Measurements from ENCODE around the gene SAE1.

Gene SAE1

DNA sequence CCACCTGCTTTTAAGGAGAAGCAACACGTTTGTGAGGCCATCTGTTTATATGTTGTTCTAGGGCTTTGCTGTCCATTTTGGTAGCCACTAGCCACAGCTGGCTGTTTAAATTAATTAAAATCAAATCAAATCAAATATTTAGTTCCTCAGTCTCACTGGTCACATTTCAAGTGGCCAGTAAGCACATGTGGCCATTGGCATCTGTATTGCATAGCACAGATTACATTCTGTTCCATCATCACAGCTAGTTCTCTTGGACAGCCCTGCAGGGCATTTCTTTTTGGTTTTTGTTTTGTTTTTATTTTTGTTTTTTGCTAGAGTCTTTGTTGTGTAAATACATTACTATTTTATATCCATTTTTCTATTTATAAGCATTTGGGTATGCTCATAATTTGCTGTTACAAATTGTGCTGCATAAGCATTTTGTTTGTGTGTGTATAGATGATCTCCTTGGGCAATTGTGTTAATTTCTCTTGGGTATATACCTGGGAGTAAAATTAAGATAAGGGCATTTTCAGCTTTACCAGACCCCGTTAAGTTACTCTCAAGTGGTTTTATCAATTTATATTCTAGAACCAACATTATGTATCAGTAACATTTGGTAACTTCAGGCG lies 31.3 kb downstream of the SAE1 start:
- peaks cover 30% of the 10 kb centered on the region for H3K4me1 ChIP-seq (ENCODE audit: control insufficient read depth, insufficient read depth, low read length, poor library complexity, severe bottlenecking)
- WGBS, 2 experiments (ENCODE audit: insufficient coverage in 2 of 2) = 100% methylated on average over 1 of the region's 3 CpGs; no CpG with 5 or more reads in 1 of the 2 experiments
- H3K4me3 ChIP-seq (ENCODE audit: extremely low read depth, insufficient read depth, low read length, poor library complexity, severe bottlenecking) = no peak overlapping the region
- peaks cover 72% of the 10 kb centered on the region for H3K36me3 ChIP-seq (ENCODE audit: control insufficient read depth, insufficient read depth, low read length)
- H3K9me3 ChIP-seq (ENCODE audit: control insufficient read depth, low read length) = no peaks in the 10 kb centered on the region
- H3K27ac ChIP-seq (ENCODE audit: low read depth, low read length, severe bottlenecking) = no peak overlapping the region

DNA sequence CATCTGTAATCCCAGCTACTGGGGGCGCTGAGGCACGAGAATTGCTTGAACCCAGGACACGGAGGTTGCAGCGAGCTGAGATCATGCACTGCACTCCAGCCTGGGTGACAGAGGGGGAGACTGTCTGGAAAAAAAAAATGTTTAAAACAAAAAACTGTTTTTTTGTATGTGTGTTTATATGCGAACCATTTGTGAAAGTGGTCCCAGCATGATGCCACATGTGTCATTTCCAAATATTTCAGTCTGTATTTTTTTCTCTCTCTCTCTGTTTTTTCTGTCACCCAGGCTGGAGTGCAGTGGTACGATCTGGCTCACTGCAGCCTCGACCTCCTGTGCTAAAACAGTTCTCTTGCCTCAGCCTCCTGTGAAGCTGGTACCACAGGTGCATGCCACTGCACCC lies 37.4 kb downstream of the SAE1 start:
- WGBS, 2 experiments (ENCODE audit: insufficient coverage in 2 of 2) = 91 to 94% methylated on average over 7 of the region's 7 CpGs

DNA sequence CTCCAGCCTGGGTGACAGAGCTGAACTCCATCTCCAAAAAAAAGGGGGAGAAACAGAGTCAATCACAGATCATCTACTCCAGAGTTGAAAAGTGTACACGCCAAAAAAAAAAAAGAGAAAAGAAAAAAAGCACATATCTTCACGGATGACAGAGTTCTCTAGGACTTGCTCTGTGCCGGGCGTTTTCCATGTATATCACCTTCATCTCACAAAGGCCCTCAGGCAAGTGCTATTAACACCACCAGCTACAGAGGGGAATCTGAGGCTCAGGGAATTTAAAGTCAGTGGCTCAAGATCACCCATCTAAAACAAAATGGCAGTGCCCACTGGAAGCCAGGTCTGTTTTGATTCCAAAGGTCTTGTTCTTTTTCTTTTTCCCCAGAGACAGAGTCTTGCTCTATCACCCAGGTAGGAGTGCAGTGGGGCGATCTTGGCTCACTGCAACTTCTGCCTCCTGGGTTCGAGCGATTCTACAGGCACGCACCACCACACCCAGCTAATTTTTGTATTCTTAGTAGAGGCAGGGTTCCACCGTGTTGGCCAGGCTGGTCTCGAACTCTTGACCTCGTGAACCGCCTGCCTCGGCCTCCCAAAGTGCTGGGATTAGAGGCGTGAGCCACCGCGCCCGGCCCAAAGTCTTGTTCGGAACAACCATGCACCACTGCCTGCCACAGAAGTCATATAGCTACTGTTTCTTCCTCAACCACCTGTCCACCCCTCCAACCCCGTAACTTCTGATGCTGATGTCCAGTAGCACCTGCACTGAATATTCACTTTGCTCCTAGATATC lies 42.2 kb downstream of the SAE1 start:
- Histone ChIP-seq H3K27ac (ENCODE audit: low read depth, low read length, severe bottlenecking) (no peak overlapping the region), H3K4me1 (ENCODE audit: control insufficient read depth, insufficient read depth, low read length, poor library complexity, severe bottlenecking) (peaks cover 3% of the 10 kb centered on the region), H3K9me3 (ENCODE audit: control insufficient read depth, low read length) (no peaks in the 10 kb centered on the region), H3K4me3 (ENCODE audit: extremely low read depth, insufficient read depth, low read length, poor library complexity, severe bottlenecking) (no peak overlapping the region), H3K36me3 (ENCODE audit: control insufficient read depth, insufficient read depth, low read length) (peaks cover 89% of the 10 kb centered on the region)
- 94 to 97% methylated on average over 11 to 16 of the region's 19 CpGs for WGBS, 2 experiments (ENCODE audit: insufficient coverage in 2 of 2)

More for the DNA sequence above, 37.4 kb downstream of the SAE1 start:
- Histone ChIP-seq H3K4me3 (ENCODE audit: extremely low read depth, insufficient read depth, low read length, poor library complexity, severe bottlenecking) (no peak overlapping the region), H3K4me1 (ENCODE audit: control insufficient read depth, insufficient read depth, low read length, poor library complexity, severe bottlenecking) (peaks cover 3% of the 10 kb centered on the region), H3K36me3 (ENCODE audit: control insufficient read depth, insufficient read depth, low read length) (peaks cover 86% of the 10 kb centered on the region), H3K9me3 (ENCODE audit: control insufficient read depth, low read length) (no peaks in the 10 kb centered on the region), H3K27ac (ENCODE audit: low read depth, low read length, severe bottlenecking) (no peak overlapping the region)

DNA sequence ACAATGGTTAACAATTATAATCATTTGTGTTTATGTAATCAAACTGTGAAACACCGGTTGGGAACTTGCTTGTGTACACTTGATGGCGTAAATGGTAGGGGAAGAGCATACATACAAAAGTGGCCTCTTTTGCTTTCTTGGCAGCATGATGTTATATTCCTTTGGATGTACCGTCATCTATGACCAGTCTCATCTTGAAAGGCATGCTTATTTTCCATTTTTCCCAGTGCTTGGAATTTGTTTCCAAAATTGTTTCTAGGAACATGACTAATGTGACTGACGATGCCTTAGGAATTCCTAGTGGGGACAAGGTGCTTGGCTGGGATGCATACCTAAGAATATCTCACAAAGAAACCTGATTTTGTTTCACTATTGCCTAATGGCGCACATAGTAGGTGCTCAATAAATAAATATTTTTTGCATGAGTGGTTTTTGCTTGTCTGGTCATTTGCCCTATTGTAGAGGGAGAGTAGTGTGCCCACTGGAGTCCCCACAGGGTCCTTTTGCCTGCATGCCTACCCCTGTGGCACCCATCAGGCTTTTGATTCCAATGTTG lies 45.5 kb downstream of the SAE1 start:
- Histone ChIP-seq H3K4me1 (ENCODE audit: control insufficient read depth, insufficient read depth, low read length, poor library complexity, severe bottlenecking) (no peaks in the 10 kb centered on the region), H3K27ac (ENCODE audit: low read depth, low read length, severe bottlenecking) (no peak overlapping the region), H3K4me3 (ENCODE audit: extremely low read depth, insufficient read depth, low read length, poor library complexity, severe bottlenecking) (no peak overlapping the region), H3K9me3 (ENCODE audit: control insufficient read depth, low read length) (no peaks in the 10 kb centered on the region), H3K36me3 (ENCODE audit: control insufficient read depth, insufficient read depth, low read length) (peaks cover 86% of the 10 kb centered on the region)
- WGBS, 2 experiments (ENCODE audit: insufficient coverage in 2 of 2) = 60 to 95% methylated on average over 1 to 4 of the region's 5 CpGs

- Histone ChIP-seq H3K4me1 (ENCODE audit: control insufficient read depth, insufficient read depth, low read length, poor library complexity, severe bottlenecking) (no peaks in the 10 kb centered on the region), H3K9me3 (ENCODE audit: control insufficient read depth, low read length) (no peaks in the 10 kb centered on the region), H3K36me3 (ENCODE audit: control insufficient read depth, insufficient read depth, low read length) (peaks cover 85% of the 10 kb centered on the region), H3K27ac (ENCODE audit: low read depth, low read length, severe bottlenecking) (no peak overlapping the region), H3K4me3 (ENCODE audit: extremely low read depth, insufficient read depth, low read length, poor library complexity, severe bottlenecking) (no peak overlapping the region)
- whole genome bisulfite sequencing, 2 experiments (ENCODE audit: insufficient coverage in 2 of 2) = 100% methylated on average over 1 of the region's 5 CpGs; no CpG with 5 or more reads in 1 of the 2 experiments
These were observed 46.0 kb downstream of the SAE1 start for GRCh38 chr19:47176627-47177090.

DNA sequence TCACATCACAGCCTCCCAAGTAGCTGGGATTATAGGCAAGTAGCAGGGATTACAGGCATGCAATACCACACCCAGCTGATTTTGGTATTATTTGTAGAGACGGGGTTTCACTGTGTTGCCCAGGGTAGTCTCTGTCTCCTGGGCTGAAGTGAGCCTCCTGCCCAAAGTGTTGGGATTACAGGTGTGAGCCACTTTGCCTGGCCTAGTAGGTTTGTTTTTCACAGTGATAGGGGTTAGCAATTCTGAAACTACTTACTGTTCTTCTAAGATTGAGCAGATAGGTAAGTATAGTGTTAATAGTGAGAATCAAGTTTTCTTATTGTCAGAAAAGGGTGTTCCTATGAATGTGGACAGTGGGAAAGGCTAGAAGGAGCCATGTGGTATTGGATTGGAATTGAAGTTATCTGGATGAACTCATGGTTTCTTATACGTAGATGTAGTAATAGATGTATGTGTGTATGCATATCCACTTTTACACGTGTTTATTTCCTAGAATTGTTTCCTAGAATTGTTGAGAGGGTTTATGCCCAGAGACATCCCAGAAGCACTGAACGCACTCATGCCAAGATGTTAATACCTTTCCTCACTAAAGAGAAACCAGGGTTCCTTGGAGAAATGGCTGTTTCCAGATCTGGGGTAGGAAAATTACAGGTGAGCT lies 49.1 kb downstream of the SAE1 start:
- H3K36me3 ChIP-seq (ENCODE audit: control insufficient read depth, insufficient read depth, low read length) = peaks cover 90% of the 10 kb centered on the region

DNA sequence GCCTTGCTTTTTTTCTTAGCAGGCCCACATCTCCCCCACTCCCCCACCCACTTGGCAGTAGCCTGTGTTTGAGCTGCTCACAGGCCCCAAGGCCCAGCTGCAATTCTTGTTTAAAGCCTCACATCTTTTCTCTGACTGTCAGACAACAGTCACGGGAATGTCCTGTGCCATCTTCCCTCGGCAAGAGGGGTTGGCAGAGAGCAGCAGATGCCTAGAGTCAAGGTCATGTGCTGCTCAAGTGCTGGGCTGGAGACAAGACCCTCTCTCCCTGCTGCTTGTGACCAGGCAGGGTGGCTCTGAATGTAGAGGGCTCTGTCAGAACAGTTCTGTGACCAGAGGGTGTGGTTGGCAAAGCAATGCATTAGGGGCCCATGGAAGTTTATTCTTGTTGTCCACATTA lies 53.0 kb downstream of the SAE1 start:
- no peak overlapping the region for H3K27ac ChIP-seq (ENCODE audit: low read depth, low read length, severe bottlenecking)
- peaks cover 76% of the 10 kb centered on the region for H3K36me3 ChIP-seq (ENCODE audit: control insufficient read depth, insufficient read depth, low read length)
- H3K9me3 ChIP-seq (ENCODE audit: control insufficient read depth, low read length) = no peaks in the 10 kb centered on the region
- no peak overlapping the region for H3K4me3 ChIP-seq (ENCODE audit: extremely low read depth, insufficient read depth, low read length, poor library complexity, severe bottlenecking)
- 96% methylated on average over 2 of the region's 2 CpGs; no CpG with 5 or more reads in 1 of the 2 experiments for WGBS, 2 experiments (ENCODE audit: insufficient coverage in 2 of 2)
- peaks cover 10% of the 10 kb centered on the region for H3K4me1 ChIP-seq (ENCODE audit: control insufficient read depth, insufficient read depth, low read length, poor library complexity, severe bottlenecking)

More for the DNA sequence above, 49.1 kb downstream of the SAE1 start:
- Histone ChIP-seq H3K27ac (ENCODE audit: low read depth, low read length, severe bottlenecking) (no peak overlapping the region), H3K4me1 (ENCODE audit: control insufficient read depth, insufficient read depth, low read length, poor library complexity, severe bottlenecking) (peaks cover 4% of the 10 kb centered on the region), H3K9me3 (ENCODE audit: control insufficient read depth, low read length) (no peaks in the 10 kb centered on the region), H3K4me3 (ENCODE audit: extremely low read depth, insufficient read depth, low read length, poor library complexity, severe bottlenecking) (no peak overlapping the region)
- 94 to 100% methylated on average over 2 of the region's 4 CpGs for WGBS, 2 experiments (ENCODE audit: insufficient coverage in 2 of 2)

GRCh38 chr19:47186446-47187334 lies 56.1 kb downstream of the SAE1 start:
- peaks cover 74% of the 10 kb centered on the region for H3K36me3 ChIP-seq (ENCODE audit: control insufficient read depth, insufficient read depth, low read length)
- no peaks in the 10 kb centered on the region for H3K9me3 ChIP-seq (ENCODE audit: control insufficient read depth, low read length)
- H3K27ac ChIP-seq (ENCODE audit: low read depth, low read length, severe bottlenecking) = peak overlapping the region; percentile 30
- no peak overlapping the region for H3K4me3 ChIP-seq (ENCODE audit: extremely low read depth, insufficient read depth, low read length, poor library complexity, severe bottlenecking)
- H3K4me1 ChIP-seq (ENCODE audit: control insufficient read depth, insufficient read depth, low read length, poor library complexity, severe bottlenecking) = peaks cover 33% of the 10 kb centered on the region
- WGBS, 2 experiments (ENCODE audit: insufficient coverage in 2 of 2) = 94 to 95% methylated on average over 9 to 14 of the region's 17 CpGs

DNA sequence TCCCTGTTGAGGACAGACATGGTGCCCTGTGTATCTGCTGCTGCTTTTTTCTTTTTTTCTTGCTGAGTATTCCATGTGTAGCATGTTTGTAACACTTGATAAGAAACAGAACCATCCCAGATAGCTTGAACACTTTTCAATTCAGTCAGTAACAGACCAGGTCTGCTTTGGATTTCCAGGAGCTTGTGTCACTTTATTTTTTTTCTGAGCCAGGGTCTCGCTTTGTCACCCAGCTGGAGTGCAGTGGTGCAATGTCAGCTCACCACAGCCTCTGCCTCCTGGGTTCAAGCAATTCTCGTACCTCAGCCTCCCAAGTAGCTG lies 56.7 kb downstream of the SAE1 start:
- Histone ChIP-seq H3K4me1 (ENCODE audit: control insufficient read depth, insufficient read depth, low read length, poor library complexity, severe bottlenecking) (peaks cover 29% of the 10 kb centered on the region), H3K9me3 (ENCODE audit: control insufficient read depth, low read length) (no peaks in the 10 kb centered on the region), H3K36me3 (ENCODE audit: control insufficient read depth, insufficient read depth, low read length) (peaks cover 71% of the 10 kb centered on the region), H3K4me3 (ENCODE audit: extremely low read depth, insufficient read depth, low read length, poor library complexity, severe bottlenecking) (no peak overlapping the region), H3K27ac (ENCODE audit: low read depth, low read length, severe bottlenecking) (no peak overlapping the region)
- WGBS, 2 experiments (ENCODE audit: insufficient coverage in 2 of 2) = 85 to 90% methylated on average over 2 of the region's 2 CpGs

DNA sequence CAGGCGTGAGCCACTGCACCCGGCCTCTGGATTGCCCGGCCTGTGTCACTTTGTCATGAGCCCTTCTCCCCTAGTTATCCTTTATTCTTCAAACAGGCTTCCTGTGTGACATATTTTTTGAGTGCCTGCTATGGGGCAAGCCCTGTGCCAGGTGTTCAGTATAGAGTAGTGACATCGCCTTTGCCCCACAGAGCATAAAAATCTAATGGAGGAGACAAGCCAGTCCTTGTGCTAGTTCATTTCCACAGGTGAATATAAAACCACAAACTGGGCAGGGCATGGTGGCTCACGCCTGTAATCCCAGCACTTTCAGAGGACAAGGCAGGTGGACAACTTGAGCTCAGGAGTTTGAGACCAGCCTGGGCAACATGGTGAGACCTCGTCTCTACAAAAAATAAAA lies 57.2 kb downstream of the SAE1 start:
- peaks cover 29% of the 10 kb centered on the region for H3K4me1 ChIP-seq (ENCODE audit: control insufficient read depth, insufficient read depth, low read length, poor library complexity, severe bottlenecking)
- H3K27ac ChIP-seq (ENCODE audit: low read depth, low read length, severe bottlenecking) = no peak overlapping the region
- 96 to 100% methylated on average over 5 to 6 of the region's 6 CpGs for WGBS, 2 experiments (ENCODE audit: insufficient coverage in 2 of 2)
- H3K4me3 ChIP-seq (ENCODE audit: extremely low read depth, insufficient read depth, low read length, poor library complexity, severe bottlenecking) = no peak overlapping the region
- H3K9me3 ChIP-seq (ENCODE audit: control insufficient read depth, low read length) = no peaks in the 10 kb centered on the region
- peaks cover 71% of the 10 kb centered on the region for H3K36me3 ChIP-seq (ENCODE audit: control insufficient read depth, insufficient read depth, low read length)
